CD4-positive, alpha-beta T cell treated with Interleukin-6 for 4 hours (primary cell): ENCODE measurements around the gene PRDM15.
A peak's percentile ranks its signal among the peaks of the same experiment; 100 is the strongest.

ENCODE experiments used
- DNase-seq: peaks from one replicate; pipeline ENCODE4 v3.0.0-alpha.2; 2020; ENCODE audit warnings: mixed read lengths

Gene PRDM15, protein sequence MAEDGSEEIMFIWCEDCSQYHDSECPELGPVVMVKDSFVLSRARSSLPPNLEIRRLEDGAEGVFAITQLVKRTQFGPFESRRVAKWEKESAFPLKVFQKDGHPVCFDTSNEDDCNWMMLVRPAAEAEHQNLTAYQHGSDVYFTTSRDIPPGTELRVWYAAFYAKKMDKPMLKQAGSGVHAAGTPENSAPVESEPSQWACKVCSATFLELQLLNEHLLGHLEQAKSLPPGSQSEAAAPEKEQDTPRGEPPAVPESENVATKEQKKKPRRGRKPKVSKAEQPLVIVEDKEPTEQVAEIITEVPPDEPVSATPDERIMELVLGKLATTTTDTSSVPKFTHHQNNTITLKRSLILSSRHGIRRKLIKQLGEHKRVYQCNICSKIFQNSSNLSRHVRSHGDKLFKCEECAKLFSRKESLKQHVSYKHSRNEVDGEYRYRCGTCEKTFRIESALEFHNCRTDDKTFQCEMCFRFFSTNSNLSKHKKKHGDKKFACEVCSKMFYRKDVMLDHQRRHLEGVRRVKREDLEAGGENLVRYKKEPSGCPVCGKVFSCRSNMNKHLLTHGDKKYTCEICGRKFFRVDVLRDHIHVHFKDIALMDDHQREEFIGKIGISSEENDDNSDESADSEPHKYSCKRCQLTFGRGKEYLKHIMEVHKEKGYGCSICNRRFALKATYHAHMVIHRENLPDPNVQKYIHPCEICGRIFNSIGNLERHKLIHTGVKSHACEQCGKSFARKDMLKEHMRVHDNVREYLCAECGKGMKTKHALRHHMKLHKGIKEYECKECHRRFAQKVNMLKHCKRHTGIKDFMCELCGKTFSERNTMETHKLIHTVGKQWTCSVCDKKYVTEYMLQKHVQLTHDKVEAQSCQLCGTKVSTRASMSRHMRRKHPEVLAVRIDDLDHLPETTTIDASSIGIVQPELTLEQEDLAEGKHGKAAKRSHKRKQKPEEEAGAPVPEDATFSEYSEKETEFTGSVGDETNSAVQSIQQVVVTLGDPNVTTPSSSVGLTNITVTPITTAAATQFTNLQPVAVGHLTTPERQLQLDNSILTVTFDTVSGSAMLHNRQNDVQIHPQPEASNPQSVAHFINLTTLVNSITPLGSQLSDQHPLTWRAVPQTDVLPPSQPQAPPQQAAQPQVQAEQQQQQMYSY

DNA sequence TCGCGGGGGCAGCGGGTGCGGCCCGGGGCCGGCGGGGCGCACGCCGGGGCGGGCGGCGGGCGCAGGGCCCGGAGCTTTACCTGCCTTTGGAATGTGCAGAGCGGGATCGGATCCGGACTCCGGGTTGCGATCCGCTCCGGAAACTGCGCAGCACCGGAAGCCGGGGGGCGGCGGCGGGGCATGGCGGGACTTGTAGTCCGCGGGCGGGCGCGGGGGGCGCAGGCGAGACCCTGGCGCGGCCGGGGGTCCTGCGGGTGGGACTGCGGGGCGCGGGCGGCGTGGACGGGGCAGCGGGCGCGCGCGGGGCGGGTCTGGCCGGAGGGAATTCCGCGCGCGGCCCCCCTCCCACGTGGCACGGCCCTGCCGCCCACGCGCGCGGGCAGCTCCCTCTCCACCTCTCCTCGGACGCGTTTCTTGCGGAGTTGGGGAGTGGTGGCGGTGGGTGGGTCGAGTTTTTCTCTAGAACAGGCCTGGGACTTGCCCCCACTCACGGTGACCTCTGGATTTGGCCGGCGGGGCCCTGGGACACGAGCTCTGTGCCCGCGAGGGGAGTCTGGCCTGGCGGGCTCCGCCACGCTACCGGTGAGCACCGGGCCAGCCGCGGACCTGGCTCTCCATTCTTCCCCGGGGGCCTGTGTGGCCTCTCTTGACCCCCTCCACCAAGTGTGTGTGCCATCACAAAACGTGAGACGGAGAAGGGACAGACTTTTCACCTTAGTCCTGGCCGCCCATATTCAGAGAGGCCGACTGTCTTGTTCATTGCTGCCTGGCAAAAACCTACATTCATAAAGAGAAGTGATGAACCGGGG lies at the start of gene PRDM15:
Gene PRDM15, minus strand, starts transcription at position 155 of the 809 bp plus-strand sequence. CDS start 18,981 bp downstream, outside the sequence.
- DNase-seq, result peak; percentile 83

DNA sequence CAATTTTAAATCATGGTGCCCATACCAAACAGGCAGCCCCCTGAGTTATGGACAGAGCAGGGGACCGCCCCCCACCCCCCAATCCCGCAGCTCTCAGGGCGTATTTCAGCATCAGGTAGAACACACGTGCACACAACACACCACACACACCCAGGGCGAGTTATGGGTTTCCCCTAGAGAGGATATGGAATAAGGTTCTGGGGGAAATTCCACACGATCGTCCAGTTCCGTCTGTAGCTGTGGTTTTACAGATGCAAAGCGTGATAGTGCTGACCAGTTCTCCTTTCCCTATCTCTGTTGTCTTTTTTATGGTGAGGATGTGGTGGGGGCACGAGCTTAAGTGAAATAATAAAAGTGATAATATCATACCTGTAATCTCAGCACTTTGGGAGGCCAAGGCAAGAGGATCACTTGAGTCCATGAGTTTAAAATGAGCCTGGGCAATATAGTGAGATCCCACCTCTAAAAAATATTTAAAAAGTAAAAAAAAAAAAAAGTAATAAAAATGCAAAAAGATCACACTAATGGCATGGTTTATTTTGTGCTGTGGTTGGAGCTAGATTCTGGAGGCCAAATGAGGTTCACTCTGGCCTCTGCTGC lies 49.6 kb upstream of the PRDM15 start:
- DNase-seq, result no peak

DNA sequence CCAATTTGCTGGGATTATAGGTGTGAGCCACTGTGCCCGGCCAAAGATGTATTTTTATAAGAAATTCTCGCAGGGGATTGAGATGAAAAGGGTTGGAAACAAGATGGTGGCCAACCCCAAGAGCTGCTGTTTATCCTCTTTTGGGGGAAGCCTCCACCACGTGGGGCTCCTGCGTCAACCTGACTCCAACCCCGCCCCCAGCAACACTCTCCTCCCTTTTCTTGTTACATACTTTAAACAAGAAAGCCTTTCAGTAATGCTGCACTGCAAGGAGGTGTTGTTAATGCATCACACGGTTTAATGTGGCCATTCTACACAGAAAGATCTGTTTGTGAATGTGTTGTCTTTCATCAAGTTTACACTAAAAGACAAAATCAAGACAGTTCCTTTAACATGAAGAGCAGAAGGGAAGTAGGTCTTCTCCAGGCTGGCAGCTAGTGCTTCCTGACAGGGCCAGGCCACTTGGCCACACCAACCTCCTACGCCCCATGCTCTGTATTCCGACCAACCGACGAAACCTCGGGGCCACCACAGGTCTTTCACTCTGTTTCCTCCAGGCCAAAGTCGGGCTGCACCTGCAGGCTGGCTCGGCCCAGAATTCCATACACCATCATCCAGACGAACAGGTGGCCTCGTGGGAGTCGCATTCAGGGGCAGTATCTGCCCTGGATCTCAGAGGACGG lies 48.7 kb upstream of the PRDM15 start:
- peak; percentile 23 for DNase-seq

DNA sequence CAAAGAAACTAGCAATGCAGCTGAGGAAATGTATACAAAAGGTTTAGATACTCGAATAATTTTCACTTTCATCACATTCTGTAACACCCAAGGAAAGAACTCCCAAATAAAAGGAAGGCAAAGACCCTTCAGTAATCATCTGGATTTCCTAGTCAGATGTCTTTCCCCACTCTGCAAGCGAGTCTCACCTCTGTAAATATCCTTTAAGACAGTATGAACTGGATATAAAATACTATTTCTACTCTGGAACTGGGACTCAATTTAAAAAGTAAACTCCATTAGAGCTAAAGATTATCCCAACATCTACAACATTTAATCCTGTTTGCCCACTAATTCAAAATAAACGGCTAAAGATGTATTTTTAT lies 47.6 kb upstream of the PRDM15 start:
- no peak for DNase-seq

DNA sequence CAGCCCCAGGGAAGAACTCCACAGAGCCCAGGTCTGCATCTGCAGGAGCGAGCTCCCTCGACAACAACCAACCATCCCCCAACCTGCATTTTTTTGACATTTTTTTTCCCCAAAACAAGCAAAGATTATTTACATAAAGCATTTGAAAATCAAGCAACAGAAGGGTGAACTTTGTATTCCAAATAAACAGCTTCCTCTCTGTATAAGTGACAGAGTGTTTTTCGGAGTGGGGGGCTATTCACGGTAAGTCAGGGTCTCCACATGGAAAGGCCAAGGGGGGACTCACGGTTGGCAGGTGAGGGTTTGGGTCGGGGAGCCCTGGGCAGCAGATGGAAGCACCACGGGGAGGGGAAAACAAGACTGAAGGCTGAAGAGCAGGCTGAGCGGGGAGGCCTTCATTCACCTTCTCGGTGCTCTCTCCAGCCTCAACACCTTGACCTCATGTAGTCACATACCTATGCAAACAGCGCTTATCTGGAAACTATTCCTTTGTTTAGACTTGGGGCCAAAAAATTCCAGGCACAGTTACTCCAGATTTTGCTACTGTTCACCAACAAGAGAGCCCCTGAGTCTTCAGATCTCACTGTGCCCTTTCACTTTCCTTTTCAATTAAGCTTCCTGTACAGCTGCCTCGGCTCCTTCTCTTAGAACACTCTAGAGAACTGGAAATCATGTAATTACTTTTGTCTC lies 47.1 kb upstream of the PRDM15 start:
- peak; percentile 48 for DNase-seq

DNA sequence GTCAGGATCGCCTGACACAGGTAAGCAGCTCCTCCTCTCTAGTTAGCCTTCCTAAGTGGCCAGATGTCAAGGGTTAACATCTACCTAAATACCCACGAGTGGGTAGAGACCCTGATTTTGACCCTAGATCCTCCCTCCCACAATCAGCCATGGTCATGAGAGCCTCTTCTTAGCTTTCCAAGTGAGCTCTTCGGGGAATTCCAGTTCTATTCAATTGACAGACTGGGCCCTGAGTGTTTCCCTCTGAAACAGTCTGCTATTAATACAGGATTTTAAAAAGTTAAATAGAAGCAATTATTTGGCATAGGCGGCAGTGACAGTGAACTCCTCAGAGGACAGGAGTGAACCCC lies 46.6 kb upstream of the PRDM15 start:
- DNase-seq, result peak; percentile 16

DNA sequence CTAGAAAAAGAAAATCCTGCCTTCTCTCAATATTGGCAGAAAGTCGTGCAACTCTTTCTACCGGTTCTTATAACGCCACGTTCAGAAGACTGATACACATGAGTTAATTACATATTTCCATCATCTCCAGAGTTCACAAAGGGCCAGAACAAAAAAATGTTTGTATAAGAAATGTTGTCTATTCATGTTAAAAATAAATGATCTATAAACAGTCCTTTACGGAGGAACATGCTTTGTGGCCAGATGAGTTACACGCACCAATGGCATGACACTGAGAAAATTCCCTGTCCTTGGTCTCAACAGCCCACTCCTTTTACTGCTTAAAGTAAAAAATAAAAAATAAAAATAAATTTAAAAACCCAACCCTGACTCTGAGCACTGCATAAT lies 45.2 kb upstream of the PRDM15 start:
- DNase-seq, result no peak

DNA sequence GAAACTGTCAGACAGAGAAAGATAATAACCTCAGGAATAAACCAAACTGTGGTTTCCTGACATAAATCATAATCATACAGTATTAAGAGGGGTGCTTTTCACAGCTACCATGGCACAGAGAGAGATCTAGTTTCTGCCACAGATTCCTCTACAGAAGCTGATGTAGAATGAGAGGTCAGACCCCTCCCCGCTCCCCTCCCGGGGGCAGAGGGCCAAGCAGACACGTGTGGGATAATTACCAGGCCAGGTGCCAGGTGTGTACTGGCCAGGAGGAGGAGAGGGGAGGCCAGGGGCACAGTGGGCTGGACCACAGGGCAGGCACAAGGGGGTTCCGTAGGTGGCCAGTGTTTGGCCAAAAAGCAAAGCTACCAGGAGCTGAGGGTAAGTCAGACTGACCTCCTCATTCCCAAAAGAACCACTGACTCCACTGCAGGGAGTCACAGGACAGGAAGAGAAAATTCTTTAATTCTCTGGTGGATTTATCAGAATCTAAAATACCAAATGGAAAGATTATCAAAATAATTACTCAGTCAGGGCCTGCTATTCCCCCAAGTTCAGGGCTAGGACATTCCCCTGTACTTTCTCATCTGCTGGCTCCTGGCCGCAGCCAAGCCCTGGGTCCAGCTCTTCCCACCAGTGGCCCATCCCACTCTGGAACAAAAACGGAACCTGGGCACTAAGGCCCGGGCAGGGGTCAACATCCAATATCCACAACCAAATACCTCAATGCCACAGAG lies 44.7 kb upstream of the PRDM15 start:
- no peak for DNase-seq

DNA sequence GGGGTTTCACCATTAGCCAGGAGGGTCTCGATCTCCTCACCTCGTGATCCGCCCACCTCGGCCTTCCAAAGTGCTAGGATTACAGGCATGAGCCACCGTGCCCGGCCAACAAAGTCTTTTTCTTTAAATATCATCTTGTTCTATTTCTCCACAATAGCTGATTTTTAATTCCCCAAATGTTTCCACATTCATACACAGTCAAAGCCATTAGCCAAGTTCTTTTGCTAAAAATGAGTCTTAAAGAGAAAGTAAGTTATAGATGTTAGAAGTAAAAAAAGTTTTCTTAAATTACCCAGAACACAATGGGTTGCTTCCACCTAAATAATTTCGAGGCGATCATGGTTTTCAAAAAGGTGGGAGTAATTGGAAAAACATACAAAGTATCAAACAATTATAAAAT lies 44.0 kb upstream of the PRDM15 start:
- DNase-seq, result no peak

DNA sequence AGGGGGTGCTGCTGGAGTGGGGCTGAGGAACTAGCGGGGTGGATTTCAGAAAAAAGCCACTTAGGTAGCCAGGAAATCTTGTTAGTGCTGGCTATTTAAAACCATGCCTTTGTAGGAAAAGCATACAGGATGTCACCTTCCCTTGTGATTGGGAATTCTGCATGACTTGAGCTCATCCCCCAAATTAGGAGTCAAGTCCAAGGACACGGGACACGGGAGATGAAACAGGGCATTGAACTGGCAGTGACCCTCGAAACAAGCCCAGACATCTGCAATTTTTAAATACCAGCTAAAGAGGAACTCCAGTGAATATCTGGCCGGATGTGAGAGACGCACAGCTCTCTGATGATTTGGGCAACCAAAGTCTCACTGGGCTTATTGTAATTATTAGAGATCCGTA lies 41.9 kb upstream of the PRDM15 start:
- no peak for DNase-seq

DNA sequence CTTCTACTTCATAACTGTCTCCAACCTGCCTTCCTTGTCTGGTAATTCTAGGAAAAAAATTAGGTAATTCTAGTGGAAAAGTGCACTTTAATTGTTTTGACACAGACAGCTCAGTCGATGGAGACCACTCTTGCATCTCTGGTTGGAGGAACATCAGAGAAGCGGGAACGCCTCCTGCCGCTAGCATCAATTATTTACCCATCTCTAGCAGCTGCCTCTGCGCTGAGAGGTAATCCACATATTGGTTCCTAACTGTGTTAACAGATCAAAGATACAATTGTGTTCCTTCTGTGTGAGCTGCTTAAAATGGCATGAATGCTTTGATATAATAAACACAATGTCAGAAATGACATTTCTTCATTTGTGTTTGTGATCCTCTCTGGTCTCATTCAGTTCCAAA lies 41.3 kb upstream of the PRDM15 start:
- no peak for DNase-seq

DNA sequence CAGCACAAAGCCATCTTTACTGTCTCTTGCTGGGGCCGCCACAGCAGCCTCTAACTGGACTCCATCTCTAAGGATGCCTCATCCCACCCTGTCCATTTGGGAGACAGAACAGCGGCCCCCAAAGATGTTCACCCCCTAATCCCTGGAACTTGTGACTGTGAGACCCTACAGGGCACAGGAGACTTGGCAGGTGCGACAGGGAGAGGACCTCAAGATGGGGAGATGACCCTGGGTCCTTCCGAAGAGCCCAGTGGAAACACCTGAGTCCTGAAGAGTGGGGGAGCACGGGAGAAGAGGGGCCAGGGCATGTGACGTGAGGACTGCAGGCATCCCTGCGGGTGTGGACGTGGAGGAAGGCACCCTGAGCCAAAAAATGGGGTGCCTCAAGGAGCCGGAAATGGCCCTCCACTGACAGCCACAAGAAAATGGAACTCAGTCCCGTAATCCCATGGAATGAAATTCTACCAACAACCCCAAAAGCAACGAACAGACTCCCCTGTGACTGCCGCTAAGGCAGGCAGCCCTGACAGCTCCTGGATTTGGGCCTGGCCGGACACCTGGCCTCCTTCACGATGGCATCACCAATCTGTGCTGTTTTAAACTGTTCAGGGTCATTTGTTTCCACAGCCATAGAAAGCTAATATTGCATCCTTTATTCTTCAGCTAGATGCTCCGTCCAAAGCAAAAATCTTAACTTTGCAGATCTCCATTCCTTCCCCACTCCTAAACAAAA lies 40.7 kb upstream of the PRDM15 start:
- no peak for DNase-seq

DNA sequence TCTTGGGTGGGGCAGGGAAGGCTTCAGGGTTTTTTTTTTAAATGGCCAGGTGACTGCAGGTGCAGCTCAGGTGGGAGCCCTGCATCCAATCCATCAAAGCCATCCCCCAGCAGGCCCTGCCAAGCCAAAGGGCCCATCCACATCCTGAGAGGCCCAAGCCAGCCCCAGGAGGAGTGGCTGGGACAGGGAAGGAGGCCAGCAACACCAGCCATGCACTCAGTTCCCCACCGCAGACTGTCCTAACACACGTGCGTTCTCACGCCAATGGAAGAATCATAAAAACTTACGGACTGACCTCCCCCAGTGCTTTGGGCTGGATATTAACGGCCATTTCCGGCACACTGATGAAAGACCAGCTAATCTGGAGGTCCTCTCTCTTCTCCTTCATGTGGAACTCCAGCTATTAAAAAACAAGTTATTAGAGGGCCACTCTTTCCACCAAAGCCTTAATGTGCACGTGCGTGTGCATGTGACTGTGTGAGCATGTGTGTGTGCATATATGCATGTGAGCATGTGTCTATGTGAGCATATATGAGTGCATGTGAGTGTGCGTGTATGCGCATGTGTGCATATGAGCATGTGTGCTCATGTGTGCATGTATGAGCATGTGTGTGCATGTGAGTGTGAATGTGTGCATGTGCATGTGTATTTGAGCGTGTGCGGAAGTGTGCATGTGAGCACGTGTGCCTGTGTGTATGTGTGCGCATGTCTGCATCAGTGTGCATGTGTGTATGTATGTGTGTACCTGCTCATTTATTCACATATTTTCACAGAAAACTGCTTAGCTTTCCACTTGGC lies 39.6 kb upstream of the PRDM15 start:
- DNase-seq, result no peak

DNA sequence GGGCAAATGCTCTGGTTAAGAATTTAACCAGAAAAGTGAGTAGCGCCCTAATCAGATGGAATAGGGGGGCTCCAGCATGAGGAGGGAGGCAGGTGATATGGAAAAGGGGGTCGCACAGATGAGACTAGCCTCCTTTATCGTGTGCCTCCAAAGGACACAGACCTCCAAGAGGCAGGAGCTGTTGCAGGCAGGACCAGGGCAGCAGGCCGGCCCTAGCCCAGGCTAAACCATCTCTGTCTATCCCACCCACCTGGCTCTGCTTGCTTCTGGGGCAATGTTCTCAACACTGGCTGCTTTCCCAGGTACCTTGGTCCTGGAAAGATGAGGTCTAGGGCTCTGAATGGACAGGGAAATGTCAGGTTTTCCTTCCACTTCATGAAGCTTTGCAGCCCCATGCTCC lies 38.4 kb upstream of the PRDM15 start:
- DNase-seq, result no peak

DNA sequence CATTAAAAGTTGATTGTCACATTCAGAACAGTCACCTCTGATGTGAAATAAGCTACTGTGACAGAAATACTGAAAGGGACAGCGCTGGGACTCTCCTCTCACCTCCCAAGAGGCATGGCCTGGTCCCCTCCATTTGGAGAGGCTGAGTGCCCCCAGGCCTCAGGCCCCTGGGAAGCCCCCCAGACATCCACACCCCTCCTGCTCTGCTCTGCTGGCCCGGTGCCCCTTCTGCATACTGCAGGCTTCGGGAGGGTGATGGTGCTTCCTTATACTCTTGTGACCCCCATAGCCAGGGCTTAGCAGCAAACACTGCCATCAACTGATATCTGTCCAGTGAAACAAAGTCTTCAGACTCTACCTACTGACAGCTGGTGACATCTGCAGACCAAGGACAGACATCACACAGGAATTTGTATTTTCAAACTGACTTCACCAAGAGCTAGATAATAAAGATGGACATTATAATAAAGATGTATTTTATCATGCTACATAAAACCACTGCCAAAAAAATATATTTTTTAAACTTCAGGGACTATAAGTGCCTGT lies 37.8 kb upstream of the PRDM15 start:
- no peak for DNase-seq

DNA sequence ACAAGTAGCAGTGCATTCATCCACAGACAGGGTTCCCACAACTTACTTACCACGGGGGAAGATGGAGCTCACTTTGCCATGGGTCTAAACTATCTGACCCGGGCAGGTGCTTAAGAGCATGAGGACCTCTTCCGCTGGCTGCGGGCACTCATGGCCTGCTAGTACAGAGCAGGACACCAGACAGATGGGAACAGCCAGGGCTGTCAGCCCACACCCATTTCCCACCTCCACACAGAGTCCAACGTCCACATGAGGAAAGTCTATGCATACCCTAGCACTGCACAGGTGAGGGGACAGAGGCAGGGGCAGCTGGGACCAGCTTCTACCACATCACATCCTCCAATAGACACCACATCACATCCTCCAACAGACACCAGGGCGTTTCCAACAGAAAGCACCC lies 35.8 kb upstream of the PRDM15 start:
- DNase-seq, result no peak

DNA sequence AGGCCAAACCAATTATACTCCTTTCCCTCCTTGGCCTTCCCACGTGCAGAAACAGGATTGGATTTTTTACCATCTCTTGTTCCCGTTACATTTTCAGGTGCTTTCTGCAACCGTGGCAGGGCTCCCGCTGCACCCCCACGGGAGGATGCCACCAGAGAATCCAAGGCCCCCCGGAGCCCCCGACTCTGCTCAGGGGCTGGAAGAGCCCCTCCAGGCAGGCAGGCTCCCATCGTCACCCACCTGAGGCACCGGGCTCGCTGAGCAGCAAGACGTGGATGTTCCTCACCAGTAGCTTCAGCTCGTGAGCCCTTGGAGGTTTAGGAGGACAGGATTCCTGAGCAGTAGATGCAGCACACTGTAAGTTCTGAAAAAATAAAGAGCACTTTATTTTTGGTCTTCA lies 35.2 kb upstream of the PRDM15 start:
- no peak for DNase-seq

DNA sequence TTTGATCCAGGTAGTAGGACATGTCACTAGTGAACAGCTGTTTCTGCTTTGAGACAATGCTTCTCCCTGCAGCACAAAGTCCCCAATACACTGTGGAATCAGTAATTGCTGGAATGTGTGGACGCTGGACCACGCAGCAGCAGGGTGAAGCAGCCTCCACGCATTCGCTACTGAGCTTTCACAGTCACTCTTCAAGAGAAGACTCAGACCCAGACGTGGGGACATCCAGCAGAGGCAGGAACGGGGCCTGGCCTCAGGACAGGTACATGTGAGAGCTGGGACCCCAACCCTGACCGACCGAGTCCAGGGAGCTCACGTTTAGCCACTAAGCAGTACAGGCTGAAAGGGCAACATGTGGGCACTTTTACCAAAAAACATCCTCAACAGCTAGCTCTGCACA lies 34.1 kb upstream of the PRDM15 start:
- no peak for DNase-seq

DNA sequence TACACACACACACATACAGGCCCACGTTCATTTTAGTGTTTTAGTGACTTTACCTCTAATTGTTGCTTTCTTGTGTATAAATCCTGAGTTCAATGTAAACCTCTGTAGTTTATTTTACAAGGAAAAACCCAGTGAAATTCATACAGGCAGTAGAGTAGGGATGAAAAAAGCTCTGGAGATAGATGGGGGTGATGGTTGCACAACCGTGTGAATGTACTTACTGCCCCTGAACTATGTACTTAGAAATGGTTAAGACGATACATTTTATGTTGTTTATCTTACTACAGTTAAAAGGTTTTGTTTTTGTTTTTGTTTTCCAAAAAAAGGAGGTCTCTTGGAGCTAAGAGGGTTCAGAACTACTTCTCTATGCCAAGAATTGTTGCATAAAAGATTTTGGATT lies 29.7 kb upstream of the PRDM15 start:
- DNase-seq, result no peak
